Osteoblast (primary cell): ENCODE data around the gene ATP11A. TPM values are rescaled to one million over a fixed set of nuclear protein-coding genes. Genes with fewer than 3 reads are reported as not detected.

Experiments used
- DNase-seq: peaks from one replicate; pipeline ENCODE4 v3.0.0; 2011; ENCODE audit warnings: low spot score, mixed read lengths; ENCODE audit not compliant: insufficient read length; ENCODE audit errors: missing footprints
- H2AFZ ChIP-seq: 2 replicates; pipeline ENCODE4 v1.6.0; 2011; ENCODE audit warnings: mild to moderate bottlenecking, low read length
- H3K27ac ChIP-seq: 2 replicates; pipeline ENCODE4 v1.5.1; 2011; ENCODE audit warnings: mild to moderate bottlenecking, low read depth, low read length, moderate library complexity
- H3K27me3 ChIP-seq: 2 replicates; pipeline ENCODE4 v1.6.0; 2012; ENCODE audit warnings: mild to moderate bottlenecking, control low read depth, inconsistent platforms, low read length, moderate library complexity; ENCODE audit not compliant: insufficient read depth
- H3K36me3 ChIP-seq: 2 replicates; pipeline ENCODE4 v1.5.1; 2011; ENCODE audit warnings: mild to moderate bottlenecking, low read length, control low read depth, moderate library complexity; ENCODE audit not compliant: insufficient read depth
- H3K4me1 ChIP-seq: 2 replicates; pipeline ENCODE4 v1.5.1; 2011; ENCODE audit warnings: mild to moderate bottlenecking, low read length, control low read depth, moderate library complexity; ENCODE audit not compliant: insufficient read depth
- H3K4me2 ChIP-seq: 2 replicates; pipeline ENCODE4 v1.6.0; 2011; ENCODE audit warnings: mild to moderate bottlenecking, low read length; ENCODE audit not compliant: insufficient read depth
- H3K4me3 ChIP-seq: fragments of 200-600 bp; sonication (generic); 3 replicates; pipeline ENCODE4 v1.5.1; 2012; ENCODE audit warnings: mild to moderate bottlenecking, low read length, inconsistent platforms; ENCODE audit not compliant: insufficient read depth
- H3K79me2 ChIP-seq: 2 replicates; pipeline ENCODE4 v1.6.0; 2012; ENCODE audit warnings: mild to moderate bottlenecking, low read length, control low read depth, inconsistent platforms; ENCODE audit not compliant: insufficient read depth
- H3K9me3 ChIP-seq: 2 replicates; pipeline ENCODE4 v1.5.1; 2011; ENCODE audit warnings: low read depth, low read length, control low read depth
- H4K20me1 ChIP-seq: 2 replicates; pipeline ENCODE4 v1.6.0; 2012; ENCODE audit warnings: mild to moderate bottlenecking, low read length, control low read depth; ENCODE audit not compliant: insufficient read depth
- total RNA-seq: library from RNA; depleted of rRNA; stranded (reverse); fragments of >200 nt; gene quantifications from 2 replicates; pipeline ENCODE4 v1.2.3, GENCODE V29; 2012
- TF ChIP-seq, protein P1 (sequence below): IDR thresholded peaks from 2 replicates; pipeline ENCODE4 v1.5.1; 2011; ENCODE audit warnings: mild to moderate bottlenecking, low read depth, low read length, moderate library complexity; ENCODE audit errors: extremely low read depth

ATP11A gene
- total RNA-seq, 1 donor: 7.6 TPM

DNA sequence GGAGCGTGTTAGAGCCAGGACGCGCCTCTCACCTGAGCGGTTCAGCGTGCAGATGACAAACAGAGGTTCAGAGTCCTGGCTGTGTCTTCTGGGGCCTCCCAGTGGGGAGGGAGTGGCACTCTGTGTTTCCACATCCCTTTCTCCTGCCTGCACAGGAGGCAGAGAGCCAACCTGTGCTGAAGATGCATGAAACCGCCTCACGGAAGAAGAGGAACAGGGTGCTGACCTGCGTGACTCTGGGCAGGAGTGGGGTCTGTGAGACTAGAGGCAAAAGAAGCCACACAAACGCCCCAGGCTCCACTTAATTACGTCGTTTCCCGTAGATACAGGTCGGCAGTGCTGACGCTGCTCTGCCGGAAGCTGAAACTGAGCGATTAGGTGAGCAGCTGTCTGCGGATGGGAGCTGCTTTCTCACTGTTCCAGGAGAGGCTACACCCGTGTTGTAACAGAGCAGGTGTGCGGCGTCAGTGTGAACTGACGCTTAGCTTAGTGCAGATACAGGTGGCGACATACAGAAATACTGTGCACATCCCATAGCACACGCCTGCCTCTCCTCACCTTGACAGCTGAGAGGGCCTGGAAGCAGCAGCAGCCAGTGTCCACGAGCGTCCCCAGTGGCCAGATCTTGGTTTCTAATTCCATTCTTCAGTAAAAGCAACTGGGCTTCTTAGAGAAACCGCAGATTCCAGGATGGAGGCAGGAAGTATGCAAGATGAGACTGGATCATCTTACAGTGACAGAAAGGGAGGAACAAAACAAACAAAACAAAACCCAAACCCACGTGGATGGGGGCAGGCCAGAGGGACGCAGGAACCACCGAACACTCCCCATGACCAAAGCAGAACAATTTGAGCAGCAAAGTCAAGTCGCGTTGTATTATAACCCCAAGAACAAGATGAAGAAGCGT lies 241.4 kb downstream of the ATP11A start:
- TF ChIP-seq, protein P1, sequence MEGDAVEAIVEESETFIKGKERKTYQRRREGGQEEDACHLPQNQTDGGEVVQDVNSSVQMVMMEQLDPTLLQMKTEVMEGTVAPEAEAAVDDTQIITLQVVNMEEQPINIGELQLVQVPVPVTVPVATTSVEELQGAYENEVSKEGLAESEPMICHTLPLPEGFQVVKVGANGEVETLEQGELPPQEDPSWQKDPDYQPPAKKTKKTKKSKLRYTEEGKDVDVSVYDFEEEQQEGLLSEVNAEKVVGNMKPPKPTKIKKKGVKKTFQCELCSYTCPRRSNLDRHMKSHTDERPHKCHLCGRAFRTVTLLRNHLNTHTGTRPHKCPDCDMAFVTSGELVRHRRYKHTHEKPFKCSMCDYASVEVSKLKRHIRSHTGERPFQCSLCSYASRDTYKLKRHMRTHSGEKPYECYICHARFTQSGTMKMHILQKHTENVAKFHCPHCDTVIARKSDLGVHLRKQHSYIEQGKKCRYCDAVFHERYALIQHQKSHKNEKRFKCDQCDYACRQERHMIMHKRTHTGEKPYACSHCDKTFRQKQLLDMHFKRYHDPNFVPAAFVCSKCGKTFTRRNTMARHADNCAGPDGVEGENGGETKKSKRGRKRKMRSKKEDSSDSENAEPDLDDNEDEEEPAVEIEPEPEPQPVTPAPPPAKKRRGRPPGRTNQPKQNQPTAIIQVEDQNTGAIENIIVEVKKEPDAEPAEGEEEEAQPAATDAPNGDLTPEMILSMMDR: peak; percentile 82
- Histone ChIP-seq H2AFZ (peak overlapping the region; percentile 85), H3K9me3 (no peaks in the 10 kb centered on the region), H3K79me2 (no peaks in the 10 kb centered on the region), H3K27ac (no peak overlapping the region), H3K27me3 (peaks cover 29% of the 10 kb centered on the region), H4K20me1 (no peaks in the 10 kb centered on the region), H3K4me2 (peak overlapping the region; percentile 74), H3K4me3 (peak overlapping the region; percentile 42), H3K36me3 (no peaks in the 10 kb centered on the region), H3K4me1 (no peaks in the 10 kb centered on the region)
- peak; percentile 97 for DNase-seq

DNA sequence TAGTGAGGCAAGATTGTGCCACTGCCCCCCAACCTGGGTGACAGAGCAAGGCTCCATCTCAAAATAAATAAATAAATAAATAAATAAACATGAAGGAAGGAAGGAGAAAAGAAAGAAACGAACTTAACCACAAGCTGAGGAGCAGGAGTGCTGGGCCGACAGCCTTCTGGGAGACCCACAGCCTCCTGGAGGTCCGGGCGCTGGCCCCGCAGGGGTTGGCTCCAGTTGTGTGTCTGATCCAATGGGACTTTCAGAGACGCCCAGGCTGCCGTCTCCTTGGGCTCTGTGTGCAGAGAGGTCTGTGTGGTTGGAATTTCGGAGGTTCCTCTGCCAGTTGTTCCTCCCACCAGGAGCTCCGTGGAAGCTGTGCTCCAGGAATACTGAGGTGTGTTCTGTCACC lies 243.1 kb downstream of the ATP11A start:
- Histone ChIP-seq H2AFZ (no peak overlapping the region), H3K4me3 (no peak overlapping the region), H3K9me3 (no peaks in the 10 kb centered on the region), H3K4me2 (no peak overlapping the region), H4K20me1 (no peaks in the 10 kb centered on the region), H3K79me2 (no peaks in the 10 kb centered on the region), H3K36me3 (no peaks in the 10 kb centered on the region), H3K27me3 (peaks cover 23% of the 10 kb centered on the region), H3K27ac (no peak overlapping the region), H3K4me1 (no peaks in the 10 kb centered on the region)
- DNase-seq: no peak
- TF ChIP-seq, protein P1: no peak

DNA sequence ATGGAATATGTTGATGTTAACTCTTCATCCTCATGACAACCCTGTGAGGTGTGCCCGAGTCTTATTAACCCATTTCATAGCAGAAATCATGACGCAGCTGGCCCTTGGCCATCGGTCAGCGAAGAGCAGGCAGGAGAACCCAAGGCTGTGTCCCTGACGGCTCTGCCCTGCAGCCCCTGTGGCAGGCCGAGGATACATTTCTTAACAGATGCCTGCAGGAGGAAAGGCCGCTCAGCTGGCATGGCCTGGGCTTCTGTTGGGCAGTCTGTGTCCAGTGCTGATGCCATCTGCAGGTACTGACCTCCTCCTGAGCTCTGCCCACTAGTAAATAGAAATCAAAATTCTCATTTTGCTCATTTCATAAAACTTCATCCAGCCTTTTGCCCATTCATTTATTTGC lies 243.8 kb downstream of the ATP11A start:
- Histone ChIP-seq H3K27ac (no peak overlapping the region), H4K20me1 (no peaks in the 10 kb centered on the region), H3K4me1 (no peaks in the 10 kb centered on the region), H3K4me3 (no peak overlapping the region), H3K9me3 (no peaks in the 10 kb centered on the region), H3K36me3 (no peaks in the 10 kb centered on the region), H3K27me3 (peaks cover 16% of the 10 kb centered on the region), H3K4me2 (no peak overlapping the region), H2AFZ (no peak overlapping the region), H3K79me2 (no peaks in the 10 kb centered on the region)
- no peak for DNase-seq
- TF ChIP-seq, protein P1: no peak

DNA sequence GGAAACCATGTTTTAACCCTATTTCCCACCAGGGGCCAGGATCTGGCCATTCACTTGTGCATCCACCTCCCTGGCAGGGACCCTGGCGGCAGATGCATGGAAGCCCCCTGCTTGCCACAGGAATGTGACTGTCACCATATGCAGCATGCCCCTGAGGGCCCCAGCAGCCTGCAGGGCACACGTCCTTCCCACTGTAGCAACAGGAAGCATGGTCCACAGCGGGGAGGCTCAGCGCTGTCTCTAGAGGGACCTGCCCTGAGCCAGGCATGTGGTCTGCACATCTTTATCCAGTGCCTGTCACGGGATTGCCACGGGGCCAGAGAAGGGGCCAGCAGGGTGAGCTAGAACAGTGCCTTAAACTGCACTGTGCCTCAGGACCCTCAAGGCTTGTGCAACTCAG lies 244.2 kb downstream of the ATP11A start:
- Histone ChIP-seq H3K36me3 (no peaks in the 10 kb centered on the region), H3K27ac (no peak overlapping the region), H3K4me2 (no peak overlapping the region), H3K79me2 (no peaks in the 10 kb centered on the region), H2AFZ (no peak overlapping the region), H3K9me3 (no peaks in the 10 kb centered on the region), H3K4me1 (no peaks in the 10 kb centered on the region), H3K27me3 (peaks cover 13% of the 10 kb centered on the region), H4K20me1 (no peaks in the 10 kb centered on the region), H3K4me3 (no peak overlapping the region)
- DNase-seq: no peak
- TF ChIP-seq, protein P1: no peak
